ENCODE measurements around the gene SLC39A11. TPM values are rescaled to one million over a fixed set of nuclear protein-coding genes. Genes with fewer than 3 reads are reported as not detected.

Gene SLC39A11
- total RNA-seq, 1 donor from 2014 or later: 13.2 TPM

DNA sequence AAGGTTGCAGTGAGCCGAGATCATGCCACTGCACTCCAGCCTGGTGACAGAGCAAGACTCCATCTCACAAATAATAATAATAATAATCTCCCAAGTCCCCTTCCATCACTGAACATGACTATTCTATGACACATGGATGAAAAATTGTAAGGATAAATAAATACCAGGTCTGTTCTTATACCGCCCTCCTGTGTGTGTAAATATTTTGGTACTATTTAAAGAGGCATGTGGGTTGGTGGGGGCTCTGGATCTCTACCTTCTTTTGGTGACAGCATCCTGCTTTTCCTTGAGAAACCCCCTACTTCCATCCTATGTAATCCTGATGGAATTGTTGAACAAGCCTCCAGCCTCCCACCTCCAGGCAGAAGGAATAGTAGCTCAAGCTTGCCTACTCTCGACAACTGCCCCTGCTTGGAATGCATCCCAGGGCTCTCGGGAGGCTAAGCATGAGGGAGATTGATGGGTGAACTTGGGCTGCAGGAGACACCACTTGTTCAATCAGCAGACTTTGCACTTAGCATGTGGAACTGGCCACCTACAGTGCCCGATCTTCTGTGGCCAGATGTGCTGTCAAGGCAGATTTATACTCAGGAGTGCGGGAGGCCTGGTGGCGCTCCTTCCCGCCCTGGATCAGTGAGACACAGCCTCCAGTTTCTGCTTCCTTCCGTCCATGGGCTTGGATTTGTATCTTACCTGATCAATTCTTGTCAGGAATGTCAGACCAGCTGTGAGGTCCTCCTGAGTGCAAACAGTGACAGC lies 287.4 kb downstream of the SLC39A11 start:
- Mint-ChIP-seq H3K27me3 (ENCODE audit: unreplicated experiment) (peaks cover 1% of the 10 kb centered on the region), H3K27ac (ENCODE audit: unreplicated experiment) (no peak overlapping the region), H3K4me1 (ENCODE audit: unreplicated experiment) (no peaks in the 10 kb centered on the region), H3K9me3 (ENCODE audit: unreplicated experiment) (no peaks in the 10 kb centered on the region), H3K36me3 (ENCODE audit: low read depth, unreplicated experiment) (no peaks in the 10 kb centered on the region), H3K4me3 (ENCODE audit: unreplicated experiment) (no peak overlapping the region)
- TF ChIP-seq, protein P1, sequence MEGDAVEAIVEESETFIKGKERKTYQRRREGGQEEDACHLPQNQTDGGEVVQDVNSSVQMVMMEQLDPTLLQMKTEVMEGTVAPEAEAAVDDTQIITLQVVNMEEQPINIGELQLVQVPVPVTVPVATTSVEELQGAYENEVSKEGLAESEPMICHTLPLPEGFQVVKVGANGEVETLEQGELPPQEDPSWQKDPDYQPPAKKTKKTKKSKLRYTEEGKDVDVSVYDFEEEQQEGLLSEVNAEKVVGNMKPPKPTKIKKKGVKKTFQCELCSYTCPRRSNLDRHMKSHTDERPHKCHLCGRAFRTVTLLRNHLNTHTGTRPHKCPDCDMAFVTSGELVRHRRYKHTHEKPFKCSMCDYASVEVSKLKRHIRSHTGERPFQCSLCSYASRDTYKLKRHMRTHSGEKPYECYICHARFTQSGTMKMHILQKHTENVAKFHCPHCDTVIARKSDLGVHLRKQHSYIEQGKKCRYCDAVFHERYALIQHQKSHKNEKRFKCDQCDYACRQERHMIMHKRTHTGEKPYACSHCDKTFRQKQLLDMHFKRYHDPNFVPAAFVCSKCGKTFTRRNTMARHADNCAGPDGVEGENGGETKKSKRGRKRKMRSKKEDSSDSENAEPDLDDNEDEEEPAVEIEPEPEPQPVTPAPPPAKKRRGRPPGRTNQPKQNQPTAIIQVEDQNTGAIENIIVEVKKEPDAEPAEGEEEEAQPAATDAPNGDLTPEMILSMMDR (IDR thresholded peaks at IDR 0.05; ENCODE audit: unreplicated experiment): no peak
- DNase-seq (ENCODE audit: low spot score): no peak

DNA sequence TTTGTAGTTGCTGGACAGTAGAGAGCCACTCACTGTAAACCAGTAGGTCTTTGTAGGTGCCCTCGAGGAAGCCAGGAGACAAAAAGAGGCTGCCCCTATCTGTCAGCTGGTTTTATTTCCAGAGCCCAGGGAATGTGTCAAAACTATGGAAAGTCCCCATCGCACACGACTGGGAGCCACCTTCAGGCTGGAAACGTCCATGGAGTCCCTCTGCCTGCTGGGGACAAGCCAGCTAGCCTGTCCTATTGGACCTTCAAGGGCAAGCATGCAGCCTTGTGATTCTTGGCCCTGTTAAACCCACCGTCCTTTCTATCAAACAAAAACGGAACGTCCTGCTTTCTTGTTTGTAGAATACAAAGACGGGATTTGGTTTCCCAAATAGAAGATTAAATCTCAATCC lies 289.8 kb downstream of the SLC39A11 start:
- H3K27ac Mint-ChIP-seq (ENCODE audit: unreplicated experiment): no peak overlapping the region
- peaks cover 19% of the 10 kb centered on the region for H3K9me3 Mint-ChIP-seq (ENCODE audit: unreplicated experiment)

DNA sequence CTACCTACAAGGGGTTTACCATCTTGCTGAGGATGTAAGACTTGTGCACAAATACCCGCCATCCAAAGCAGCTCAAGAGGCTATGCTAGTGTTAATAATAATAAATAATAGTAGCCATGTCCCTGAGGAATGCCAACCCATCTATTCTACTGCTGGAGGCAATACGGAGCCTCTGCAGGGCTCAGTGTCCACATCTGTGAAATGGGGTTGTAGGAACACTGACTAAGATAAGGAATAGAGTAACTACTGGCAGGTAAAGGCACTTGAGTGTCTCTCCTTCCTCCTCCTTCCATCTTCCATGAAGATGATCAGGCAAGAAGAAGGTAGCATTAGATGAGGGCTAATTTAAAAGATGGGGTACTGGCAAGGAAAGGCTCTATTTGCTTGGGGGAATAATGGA lies 295.3 kb downstream of the SLC39A11 start:
- Mint-ChIP-seq H3K9me3 (ENCODE audit: unreplicated experiment) (peaks cover 23% of the 10 kb centered on the region), H3K27ac (ENCODE audit: unreplicated experiment) (no peak overlapping the region), H3K36me3 (ENCODE audit: low read depth, unreplicated experiment) (peaks cover 21% of the 10 kb centered on the region), H3K27me3 (ENCODE audit: unreplicated experiment) (peaks cover 16% of the 10 kb centered on the region), H3K4me3 (ENCODE audit: unreplicated experiment) (no peak overlapping the region), H3K4me1 (ENCODE audit: unreplicated experiment) (no peaks in the 10 kb centered on the region)
- TF ChIP-seq, protein P1 (IDR thresholded peaks at IDR 0.05; ENCODE audit: unreplicated experiment): no peak
- no peak for DNase-seq (ENCODE audit: low spot score)

More for the DNA sequence above, 289.8 kb downstream of the SLC39A11 start:
- DNase-seq (ENCODE audit: low spot score): no peak
- Mint-ChIP-seq H3K4me3 (ENCODE audit: unreplicated experiment) (no peak overlapping the region), H3K36me3 (ENCODE audit: low read depth, unreplicated experiment) (peaks cover 12% of the 10 kb centered on the region), H3K27me3 (ENCODE audit: unreplicated experiment) (peaks cover 11% of the 10 kb centered on the region), H3K4me1 (ENCODE audit: unreplicated experiment) (no peaks in the 10 kb centered on the region)
- TF ChIP-seq, protein P1 (IDR thresholded peaks at IDR 0.05; ENCODE audit: unreplicated experiment): no peak

DNA sequence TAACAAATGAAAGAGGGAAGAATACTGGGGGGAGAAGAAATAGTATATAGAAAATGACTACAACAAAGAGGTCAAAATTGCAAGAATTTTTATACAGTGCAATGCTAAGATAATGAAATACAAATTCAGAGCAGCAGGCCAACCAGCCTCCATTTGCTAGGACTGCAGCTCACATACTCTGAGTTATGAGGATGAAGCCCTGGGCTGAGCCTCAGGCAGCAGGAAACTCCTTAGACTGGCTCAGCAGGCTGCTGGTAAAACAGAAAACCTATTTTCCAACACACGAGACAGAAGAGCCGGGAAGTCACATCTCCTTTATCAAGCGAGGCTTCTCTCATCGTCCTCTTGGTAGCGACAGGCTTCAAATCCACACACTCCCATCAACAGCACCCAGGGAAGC lies 296.5 kb downstream of the SLC39A11 start:
- no peaks in the 10 kb centered on the region for H3K4me1 Mint-ChIP-seq (ENCODE audit: unreplicated experiment)
- H3K27ac Mint-ChIP-seq (ENCODE audit: unreplicated experiment): no peak overlapping the region
- peaks cover 22% of the 10 kb centered on the region for H3K36me3 Mint-ChIP-seq (ENCODE audit: low read depth, unreplicated experiment)
- peaks cover 28% of the 10 kb centered on the region for H3K9me3 Mint-ChIP-seq (ENCODE audit: unreplicated experiment)
- peaks cover 16% of the 10 kb centered on the region for H3K27me3 Mint-ChIP-seq (ENCODE audit: unreplicated experiment)
- DNase-seq (ENCODE audit: low spot score): no peak
- TF ChIP-seq, protein P1 (IDR thresholded peaks at IDR 0.05; ENCODE audit: unreplicated experiment): no peak
- H3K4me3 Mint-ChIP-seq (ENCODE audit: unreplicated experiment): no peak overlapping the region

DNA sequence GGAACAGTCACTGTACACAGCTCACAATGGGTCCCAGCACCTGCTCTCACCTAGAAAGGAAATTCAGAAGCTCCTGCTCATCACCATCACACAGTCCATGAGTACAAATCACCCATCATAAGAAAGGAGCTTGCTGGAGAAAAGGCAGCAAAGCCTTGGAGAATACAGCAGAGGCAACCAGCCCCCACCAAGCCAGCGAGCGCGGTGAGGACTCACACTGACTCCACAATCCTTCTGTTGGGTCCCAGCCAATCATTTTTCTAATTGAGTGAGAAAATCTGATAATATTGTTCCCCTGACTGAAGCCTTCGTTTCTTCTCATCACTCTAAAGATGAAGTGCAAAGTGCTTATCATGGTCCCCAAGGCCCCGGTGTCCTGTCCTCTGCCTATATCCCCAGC lies 298.3 kb downstream of the SLC39A11 start:
- DNase-seq (ENCODE audit: low spot score): no peak
- Mint-ChIP-seq H3K4me3 (ENCODE audit: unreplicated experiment) (no peak overlapping the region), H3K27me3 (ENCODE audit: unreplicated experiment) (peaks cover 12% of the 10 kb centered on the region), H3K9me3 (ENCODE audit: unreplicated experiment) (peaks cover 20% of the 10 kb centered on the region), H3K36me3 (ENCODE audit: low read depth, unreplicated experiment) (peaks cover 22% of the 10 kb centered on the region), H3K27ac (ENCODE audit: unreplicated experiment) (no peak overlapping the region), H3K4me1 (ENCODE audit: unreplicated experiment) (no peaks in the 10 kb centered on the region)
- TF ChIP-seq, protein P1 (IDR thresholded peaks at IDR 0.05; ENCODE audit: unreplicated experiment): no peak
